Fibroblast of lung (primary cell): ENCODE data around the gene G6PC3. TPM values are rescaled to one million over a fixed set of nuclear protein-coding genes. Genes with fewer than 3 reads are reported as not detected.

ENCODE experiments used
- DNase-seq, 2 donors: peaks; one replicate each; pipeline versions ENCODE4 v3.0.0 to v3.0.0-alpha.2; 2010; ENCODE audit warnings: low read depth in 2 of 2
- H2AFZ ChIP-seq: 2 replicates; pipeline ENCODE4 v1.5.1; 2012; ENCODE audit warnings: low read length, control low read depth, inconsistent platforms
- H3K27ac ChIP-seq: 2 replicates; pipeline ENCODE4 v1.5.1; 2011; ENCODE audit warnings: low read length, control low read depth; ENCODE audit not compliant: insufficient read depth
- H3K27me3 ChIP-seq: 2 replicates; pipeline ENCODE4 v1.5.1; 2011; ENCODE audit warnings: mild to moderate bottlenecking, low read length; ENCODE audit not compliant: control insufficient read depth, insufficient read depth
- H3K36me3 ChIP-seq: 2 replicates; pipeline ENCODE4 v1.5.1; 2011; ENCODE audit warnings: low read length; ENCODE audit not compliant: control insufficient read depth, insufficient read depth
- H3K4me1 ChIP-seq: 2 replicates; pipeline ENCODE4 v1.5.1; 2011; ENCODE audit warnings: low read length; ENCODE audit not compliant: control insufficient read depth, insufficient read depth; ENCODE audit errors: extremely low read depth
- H3K4me2 ChIP-seq: 2 replicates; pipeline ENCODE4 v1.5.1; 2011; ENCODE audit warnings: low read length, control low read depth; ENCODE audit not compliant: insufficient read depth; ENCODE audit errors: extremely low read depth
- H3K4me3 ChIP-seq, 4 experiments: fragments of 200-600 bp in 1 of 4; sonication (generic) in 1 of 4; replicated peaks in 1 of 4; 2 replicates each; pipeline ENCODE4 v1.5.1; 2011 to 2016; ENCODE audit warnings: low read length in 4 of 4, low read depth in 3 of 4, mild to moderate bottlenecking in 3 of 4, control low read depth in 2 of 4, inconsistent platforms in 1 of 4, mixed read lengths in 1 of 4; ENCODE audit not compliant: insufficient read depth in 1 of 4; ENCODE audit errors: control extremely low read depth in 1 of 4
- H3K79me2 ChIP-seq: 2 replicates; pipeline ENCODE4 v1.5.1; 2012; ENCODE audit warnings: mild to moderate bottlenecking, low read length, inconsistent platforms; ENCODE audit not compliant: control insufficient read depth, insufficient read depth
- H3K9ac ChIP-seq: 2 replicates; pipeline ENCODE4 v1.5.1; 2011; ENCODE audit warnings: mild to moderate bottlenecking, low read length, control low read depth; ENCODE audit not compliant: insufficient read depth
- H3K9me3 ChIP-seq: 2 replicates; pipeline ENCODE4 v1.5.1; 2012; ENCODE audit warnings: low read depth, low read length; ENCODE audit not compliant: control insufficient read depth, insufficient read depth
- H4K20me1 ChIP-seq: 2 replicates; pipeline ENCODE4 v1.5.1; 2011; ENCODE audit warnings: low read length; ENCODE audit not compliant: control insufficient read depth, insufficient read depth; ENCODE audit errors: extremely low read depth
- EZH2 ChIP-seq: IDR thresholded peaks from 2 replicates; pipeline ENCODE4 v1.5.1; 2012; ENCODE audit warnings: low read length, control low read depth, mild to moderate bottlenecking; ENCODE audit errors: missing control alignments
- polyA plus RNA-seq, 2 donors: library from polyadenylated mRNA; depleted of rRNA in 1 of 2; stranded (reverse) in 1 of 2; unstranded in 1 of 2; fragments of >200 nt; gene quantifications; 2 replicates each; pipeline ENCODE4 v1.2.1, GENCODE V29; 2011 to 2012; ENCODE audit warnings: missing spikeins in 1 of 2
- total RNA-seq: library from RNA; depleted of rRNA; stranded (reverse); fragments of >200 nt; gene quantifications from 2 replicates; pipeline ENCODE4 v1.2.1, GENCODE V29; 2014
- TF ChIP-seq, protein P1 (sequence below), 2 donors: IDR thresholded peaks in 1 of 2; conservative IDR thresholded peaks in 1 of 2; 1 replicate in 1 of 2; 2 replicates in 1 of 2; pipeline ENCODE4 v1.5.1; 2011 to 2012; ENCODE audit warnings: low read length in 2 of 2, control low read depth in 1 of 2, inconsistent platforms in 1 of 2, low read depth in 1 of 2, mild to moderate bottlenecking in 1 of 2

G6PC3 gene
- total and polyA plus RNA-seq, 2 donors (not counting 1 experiment from before 2014, with no cell fraction given) = 40.0 to 76.1 TPM

DNA sequence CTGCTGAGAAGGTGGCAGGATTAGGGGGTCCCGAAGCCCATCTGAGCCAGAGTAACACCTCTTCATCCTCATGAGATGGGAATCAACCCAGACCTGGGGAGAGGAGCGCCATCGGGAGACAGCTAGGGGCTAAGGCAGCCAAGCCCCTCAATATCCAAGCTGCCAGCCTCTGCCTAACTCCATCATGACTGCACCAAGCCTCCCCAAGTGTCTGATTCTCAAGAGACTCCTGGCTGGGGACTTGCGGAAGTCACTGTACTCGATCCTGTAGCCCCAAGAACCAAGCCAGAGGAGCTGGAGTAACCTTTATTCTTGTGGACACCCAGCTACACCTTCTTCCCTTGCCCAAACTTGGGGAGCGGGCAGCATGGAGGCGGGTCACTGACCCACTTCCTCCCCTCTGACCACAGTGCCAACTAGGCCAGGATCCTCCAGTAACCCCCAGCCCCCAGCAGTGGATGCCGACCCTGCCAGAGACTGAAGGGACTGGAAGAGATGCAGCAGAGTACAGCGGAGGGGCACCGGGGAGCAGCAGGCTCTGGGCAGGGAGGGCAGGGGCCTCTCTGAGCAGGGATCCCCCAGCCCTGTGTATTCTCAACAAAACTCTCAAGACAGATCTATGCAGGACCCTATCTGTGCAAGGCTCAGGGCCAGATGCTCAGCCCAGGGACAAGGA is 39.6 kb downstream of the G6PC3 start:
- Histone ChIP-seq H3K27ac (peak overlapping the region; percentile 97), H3K36me3 (peaks cover 4% of the 10 kb centered on the region), H3K4me1 (peaks cover 35% of the 10 kb centered on the region), H3K27me3 (no peaks in the 10 kb centered on the region), H3K4me3 (peak overlapping the region; percentile 17 to 63 (median 52)), H3K4me2 (peak overlapping the region; percentile 100), H2AFZ (no peak overlapping the region), H4K20me1 (no peaks in the 10 kb centered on the region), H3K9me3 (no peaks in the 10 kb centered on the region), H3K79me2 (peaks cover 38% of the 10 kb centered on the region), H3K9ac (peak overlapping the region; percentile 74)
- TF ChIP-seq, protein P1, sequence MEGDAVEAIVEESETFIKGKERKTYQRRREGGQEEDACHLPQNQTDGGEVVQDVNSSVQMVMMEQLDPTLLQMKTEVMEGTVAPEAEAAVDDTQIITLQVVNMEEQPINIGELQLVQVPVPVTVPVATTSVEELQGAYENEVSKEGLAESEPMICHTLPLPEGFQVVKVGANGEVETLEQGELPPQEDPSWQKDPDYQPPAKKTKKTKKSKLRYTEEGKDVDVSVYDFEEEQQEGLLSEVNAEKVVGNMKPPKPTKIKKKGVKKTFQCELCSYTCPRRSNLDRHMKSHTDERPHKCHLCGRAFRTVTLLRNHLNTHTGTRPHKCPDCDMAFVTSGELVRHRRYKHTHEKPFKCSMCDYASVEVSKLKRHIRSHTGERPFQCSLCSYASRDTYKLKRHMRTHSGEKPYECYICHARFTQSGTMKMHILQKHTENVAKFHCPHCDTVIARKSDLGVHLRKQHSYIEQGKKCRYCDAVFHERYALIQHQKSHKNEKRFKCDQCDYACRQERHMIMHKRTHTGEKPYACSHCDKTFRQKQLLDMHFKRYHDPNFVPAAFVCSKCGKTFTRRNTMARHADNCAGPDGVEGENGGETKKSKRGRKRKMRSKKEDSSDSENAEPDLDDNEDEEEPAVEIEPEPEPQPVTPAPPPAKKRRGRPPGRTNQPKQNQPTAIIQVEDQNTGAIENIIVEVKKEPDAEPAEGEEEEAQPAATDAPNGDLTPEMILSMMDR (conservative IDR thresholded peaks at IDR 0.05 in 1 of 2, IDR thresholded peaks at IDR 0.05 in 1 of 2; ENCODE audit: low read depth in 1 of 2, low read length in 2 of 2) = no peak
- TF ChIP-seq EZH2 = no peak
- DNase-seq = no peak

GRCh38 chr17:44110823-44111633 is 40.5 kb downstream of the G6PC3 start:
- Histone ChIP-seq H3K27me3 (no peaks in the 10 kb centered on the region), H2AFZ (no peak overlapping the region), H4K20me1 (no peaks in the 10 kb centered on the region), H3K4me1 (peaks cover 35% of the 10 kb centered on the region), H3K9ac (peak overlapping the region; percentile 74), H3K36me3 (peaks cover 4% of the 10 kb centered on the region), H3K27ac (peak overlapping the region; percentile 97), H3K4me2 (peak overlapping the region; percentile 100), H3K4me3 (peak overlapping the region; percentile 24 to 63 (median 52)), H3K79me2 (peaks cover 30% of the 10 kb centered on the region), H3K9me3 (no peaks in the 10 kb centered on the region)
- DNase-seq = peak; percentile 84 to 94
- TF ChIP-seq, protein P1 (conservative IDR thresholded peaks at IDR 0.05 in 1 of 2, IDR thresholded peaks at IDR 0.05 in 1 of 2; ENCODE audit: low read depth in 1 of 2, low read length in 2 of 2) = no peak
- TF ChIP-seq EZH2 = no peak

GRCh38 chr17:44111777-44112176 is 41.2 kb downstream of the G6PC3 start:
- H3K36me3 ChIP-seq = peaks cover 4% of the 10 kb centered on the region
- peaks cover 26% of the 10 kb centered on the region for H3K79me2 ChIP-seq
- H3K4me1 ChIP-seq = peaks cover 35% of the 10 kb centered on the region
- H3K27ac ChIP-seq = peak overlapping the region; percentile 97
- H3K4me2 ChIP-seq = no peak overlapping the region
- no peak overlapping the region for H2AFZ ChIP-seq
- H3K27me3 ChIP-seq = no peaks in the 10 kb centered on the region
- no peaks in the 10 kb centered on the region for H4K20me1 ChIP-seq
- H3K4me3 ChIP-seq = no peak overlapping the region
- H3K9me3 ChIP-seq = no peaks in the 10 kb centered on the region
- no peak for TF ChIP-seq EZH2
- TF ChIP-seq, protein P1 (conservative IDR thresholded peaks at IDR 0.05 in 1 of 2, IDR thresholded peaks at IDR 0.05 in 1 of 2; ENCODE audit: low read depth in 1 of 2, low read length in 2 of 2) = no peak
- no peak overlapping the region for H3K9ac ChIP-seq
- no peak for DNase-seq
